ENCODE measurements around the gene SLC50A1.

Gene SLC50A1

DNA sequence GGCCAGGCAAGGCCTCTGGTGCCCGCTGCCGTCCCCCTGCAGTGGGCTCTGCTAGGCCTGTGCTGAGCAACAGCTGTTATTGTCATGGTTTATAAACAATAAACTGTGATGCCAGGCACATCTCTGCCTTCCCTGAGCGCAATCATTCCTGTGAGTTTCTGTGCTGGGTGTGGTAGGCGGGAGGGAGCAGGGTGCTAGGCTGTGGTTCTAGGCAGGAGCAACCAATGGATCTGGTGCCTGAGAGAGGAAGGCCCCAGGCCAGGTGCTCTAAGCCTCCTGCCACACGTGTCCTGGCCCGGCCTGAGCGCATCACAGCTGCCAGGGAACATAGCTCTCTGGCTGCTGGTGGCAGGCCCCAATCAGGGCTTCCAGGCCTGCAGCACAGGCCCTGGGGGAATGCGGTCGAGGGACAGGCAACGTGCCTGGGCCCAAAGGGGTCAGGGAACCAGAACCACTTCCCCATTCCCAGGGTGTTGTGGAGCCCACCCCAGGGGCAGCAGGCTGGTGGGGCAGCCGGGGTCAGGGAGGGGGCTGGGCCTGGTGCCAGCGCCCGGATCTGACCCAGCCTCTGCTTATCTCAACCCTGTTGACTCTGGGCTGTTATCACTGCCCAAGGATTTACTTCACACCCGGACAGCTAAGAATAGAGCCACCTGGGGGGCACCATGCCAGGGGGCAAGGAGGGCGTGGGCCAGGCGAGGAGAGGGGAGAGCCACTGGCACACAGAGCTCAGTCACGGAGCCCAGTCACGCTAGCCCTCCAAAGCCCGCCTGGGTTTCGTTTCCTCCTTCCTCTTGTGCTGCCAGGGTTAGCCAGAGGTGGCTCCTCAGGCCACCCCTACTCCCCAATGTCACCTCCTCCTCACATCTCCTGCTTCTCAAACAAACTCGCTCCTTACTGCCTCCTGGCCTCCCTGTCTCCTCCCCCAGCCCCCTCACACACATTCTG, 49.5 kb downstream of the SLC50A1 start:
- CTCF ChIA-PET, result interaction anchor here (1.0 to 1.9 kb wide), 2 partner anchors 9 to 10 kb away, joined by 3 to 7 read pairs; no protein-coding TSS in a partner anchor
- POLR2A ChIA-PET, result interaction anchor here (0.9 to 1.3 kb wide), 4 partner anchors 8 to 12 kb away, joined by 3 to 7 read pairs (median 5); partner anchors contain the start of gene KRTCAP2
- no peak for DNase-seq (ENCODE audit: extremely low spot score)
- no peak for TF ChIP-seq ELF4 (IDR thresholded peaks at IDR 0.05)
- TF ChIP-seq LEF1 (IDR thresholded peaks at IDR 0.05; ENCODE audit: borderline replicate concordance), result no peak
- no peak for TF ChIP-seq CTBP1 (IDR thresholded peaks at IDR 0.05; ENCODE audit: borderline replicate concordance)
- no peak for TF ChIP-seq FOXA1 (IDR thresholded peaks at IDR 0.05)
- TF ChIP-seq, protein P1, sequence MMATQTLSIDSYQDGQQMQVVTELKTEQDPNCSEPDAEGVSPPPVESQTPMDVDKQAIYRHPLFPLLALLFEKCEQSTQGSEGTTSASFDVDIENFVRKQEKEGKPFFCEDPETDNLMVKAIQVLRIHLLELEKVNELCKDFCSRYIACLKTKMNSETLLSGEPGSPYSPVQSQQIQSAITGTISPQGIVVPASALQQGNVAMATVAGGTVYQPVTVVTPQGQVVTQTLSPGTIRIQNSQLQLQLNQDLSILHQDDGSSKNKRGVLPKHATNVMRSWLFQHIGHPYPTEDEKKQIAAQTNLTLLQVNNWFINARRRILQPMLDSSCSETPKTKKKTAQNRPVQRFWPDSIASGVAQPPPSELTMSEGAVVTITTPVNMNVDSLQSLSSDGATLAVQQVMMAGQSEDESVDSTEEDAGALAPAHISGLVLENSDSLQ (IDR thresholded peaks at IDR 0.05), result no peak
- no peak for TF ChIP-seq L3MBTL2 (conservative IDR thresholded peaks at IDR 0.05)
- no peak for TF ChIP-seq NFRKB (IDR thresholded peaks at IDR 0.05)
- TF ChIP-seq TARDBP (IDR thresholded peaks at IDR 0.05), result no peak
- TF ChIP-seq FOXK2 (IDR thresholded peaks at IDR 0.05), result no peak
- no peak for TF ChIP-seq SUZ12 (IDR thresholded peaks at IDR 0.05)
- TF ChIP-seq SP1 (IDR thresholded peaks at IDR 0.05), result no peak
- TF ChIP-seq BHLHE40 (IDR thresholded peaks at IDR 0.05; ENCODE audit: borderline replicate concordance), result no peak
- no peak for TF ChIP-seq ARNT (IDR thresholded peaks at IDR 0.05)
- no peak for TF ChIP-seq ZNF384 (IDR thresholded peaks at IDR 0.05)
- TF ChIP-seq HDGF (IDR thresholded peaks at IDR 0.05; ENCODE audit: borderline replicate concordance), result no peak
- TF ChIP-seq FOXM1 (IDR thresholded peaks at IDR 0.05; ENCODE audit: borderline replicate concordance), result no peak

DNA sequence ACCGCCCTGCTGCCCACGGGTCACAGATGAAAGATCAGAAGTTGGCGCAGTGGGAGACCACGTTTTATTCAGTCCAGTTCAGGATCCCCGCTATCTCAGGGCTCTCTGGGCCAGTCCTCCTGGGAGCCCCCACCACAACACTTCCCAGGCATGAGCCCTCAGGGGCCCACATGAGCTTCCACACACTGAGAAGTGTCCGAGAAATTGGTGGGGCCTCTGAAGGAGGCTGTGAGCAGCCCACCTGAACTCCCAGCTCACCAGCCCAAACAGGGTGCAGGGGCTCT, 50.1 kb downstream of the SLC50A1 start:
- ChIA-PET POLR2A (interaction anchor here (0.9 to 1.3 kb wide), 4 partner anchors 8 to 12 kb away, joined by 3 to 7 read pairs (median 5); partner anchors contain the start of gene KRTCAP2), CTCF (interaction anchor here (1.0 kb wide), 1 partner anchor 9 kb away, joined by 3 read pairs; no protein-coding TSS in a partner anchor)
- no peak for TF ChIP-seq ZNF384 (IDR thresholded peaks at IDR 0.05)
- no peak for TF ChIP-seq CTBP1 (IDR thresholded peaks at IDR 0.05; ENCODE audit: borderline replicate concordance)
- no peak for TF ChIP-seq FOXK2 (IDR thresholded peaks at IDR 0.05)
- TF ChIP-seq FOXA1 (IDR thresholded peaks at IDR 0.05), result no peak
- no peak for TF ChIP-seq SUZ12 (IDR thresholded peaks at IDR 0.05)
- no peak for TF ChIP-seq L3MBTL2 (conservative IDR thresholded peaks at IDR 0.05)
- TF ChIP-seq SP1 (IDR thresholded peaks at IDR 0.05), result no peak
- TF ChIP-seq ARNT (IDR thresholded peaks at IDR 0.05), result no peak
- TF ChIP-seq BHLHE40 (IDR thresholded peaks at IDR 0.05; ENCODE audit: borderline replicate concordance), result no peak
- no peak for TF ChIP-seq LEF1 (IDR thresholded peaks at IDR 0.05; ENCODE audit: borderline replicate concordance)
- TF ChIP-seq HDGF (IDR thresholded peaks at IDR 0.05; ENCODE audit: borderline replicate concordance), result no peak
- TF ChIP-seq ELF4 (IDR thresholded peaks at IDR 0.05), result no peak
- no peak for TF ChIP-seq NFRKB (IDR thresholded peaks at IDR 0.05)
- TF ChIP-seq, protein P1 (IDR thresholded peaks at IDR 0.05), result no peak
- TF ChIP-seq TARDBP (IDR thresholded peaks at IDR 0.05), result no peak
- no peak for TF ChIP-seq FOXM1 (IDR thresholded peaks at IDR 0.05; ENCODE audit: borderline replicate concordance)

DNA sequence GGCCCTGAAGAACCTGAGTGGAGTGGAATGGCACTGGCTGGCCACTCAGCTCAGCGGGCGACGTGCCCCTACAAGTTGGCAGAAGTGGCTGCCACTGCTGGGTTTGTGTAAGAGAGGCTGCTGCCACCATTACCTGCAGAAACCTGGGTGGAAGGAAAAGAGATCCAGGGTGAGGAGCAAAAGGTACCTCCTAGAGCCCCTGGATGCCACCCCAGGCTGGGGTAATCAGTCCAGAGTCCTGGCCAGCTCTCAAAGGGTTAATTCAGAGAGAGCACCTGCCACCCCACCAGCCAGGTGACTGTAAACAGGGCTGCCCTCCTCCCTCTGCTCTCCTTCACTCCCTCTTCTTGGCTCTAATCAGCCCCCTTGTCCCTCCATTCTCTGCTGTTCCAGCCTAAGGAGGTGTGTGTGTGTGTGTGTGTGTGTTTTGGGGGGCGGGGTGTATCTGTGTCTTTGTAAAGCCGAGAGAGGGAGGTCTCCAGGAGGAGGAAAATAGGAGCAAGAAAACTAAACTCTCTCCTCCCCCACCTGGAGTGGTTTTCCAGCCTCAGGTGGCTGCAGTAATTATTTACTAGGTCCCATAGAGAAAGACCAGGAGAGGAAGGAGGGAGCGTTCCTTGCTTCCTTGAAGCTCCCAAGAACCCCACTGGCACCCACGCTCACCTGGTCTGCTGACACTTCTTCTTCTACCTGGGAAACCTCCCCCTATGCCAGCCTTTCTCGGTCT, 50.6 kb downstream of the SLC50A1 start:
- ChIA-PET CTCF (interaction anchor here (1.0 kb wide), 2 partner anchors 8 to 13 kb away, joined by 3 read pairs; partner anchors contain the start of gene KRTCAP2), POLR2A (interaction anchor here (0.9 to 1.3 kb wide), 3 partner anchors 9 to 13 kb away, joined by 3 to 6 read pairs (median 4); partner anchors contain the start of gene KRTCAP2)
- TF ChIP-seq FOXK2 (IDR thresholded peaks at IDR 0.05), result no peak
- no peak for TF ChIP-seq ELF4 (IDR thresholded peaks at IDR 0.05)
- no peak for TF ChIP-seq NFRKB (IDR thresholded peaks at IDR 0.05)
- no peak for TF ChIP-seq FOXM1 (IDR thresholded peaks at IDR 0.05; ENCODE audit: borderline replicate concordance)
- TF ChIP-seq HDGF (IDR thresholded peaks at IDR 0.05; ENCODE audit: borderline replicate concordance), result no peak
- TF ChIP-seq, protein P1 (IDR thresholded peaks at IDR 0.05), result no peak
- no peak for TF ChIP-seq SUZ12 (IDR thresholded peaks at IDR 0.05)
- no peak for TF ChIP-seq CTBP1 (IDR thresholded peaks at IDR 0.05; ENCODE audit: borderline replicate concordance)
- no peak for TF ChIP-seq L3MBTL2 (conservative IDR thresholded peaks at IDR 0.05)
- no peak for TF ChIP-seq LEF1 (IDR thresholded peaks at IDR 0.05; ENCODE audit: borderline replicate concordance)
- no peak for TF ChIP-seq SP1 (IDR thresholded peaks at IDR 0.05)
- no peak for TF ChIP-seq ZNF384 (IDR thresholded peaks at IDR 0.05)
- no peak for TF ChIP-seq BHLHE40 (IDR thresholded peaks at IDR 0.05; ENCODE audit: borderline replicate concordance)
- no peak for TF ChIP-seq TARDBP (IDR thresholded peaks at IDR 0.05)
- TF ChIP-seq ARNT (IDR thresholded peaks at IDR 0.05), result no peak
- no peak for TF ChIP-seq FOXA1 (IDR thresholded peaks at IDR 0.05)
- DNase-seq (ENCODE audit: extremely low spot score), result no peak

More for the DNA sequence above, 50.1 kb downstream of the SLC50A1 start:
- DNase-seq (ENCODE audit: extremely low spot score), result no peak

DNA sequence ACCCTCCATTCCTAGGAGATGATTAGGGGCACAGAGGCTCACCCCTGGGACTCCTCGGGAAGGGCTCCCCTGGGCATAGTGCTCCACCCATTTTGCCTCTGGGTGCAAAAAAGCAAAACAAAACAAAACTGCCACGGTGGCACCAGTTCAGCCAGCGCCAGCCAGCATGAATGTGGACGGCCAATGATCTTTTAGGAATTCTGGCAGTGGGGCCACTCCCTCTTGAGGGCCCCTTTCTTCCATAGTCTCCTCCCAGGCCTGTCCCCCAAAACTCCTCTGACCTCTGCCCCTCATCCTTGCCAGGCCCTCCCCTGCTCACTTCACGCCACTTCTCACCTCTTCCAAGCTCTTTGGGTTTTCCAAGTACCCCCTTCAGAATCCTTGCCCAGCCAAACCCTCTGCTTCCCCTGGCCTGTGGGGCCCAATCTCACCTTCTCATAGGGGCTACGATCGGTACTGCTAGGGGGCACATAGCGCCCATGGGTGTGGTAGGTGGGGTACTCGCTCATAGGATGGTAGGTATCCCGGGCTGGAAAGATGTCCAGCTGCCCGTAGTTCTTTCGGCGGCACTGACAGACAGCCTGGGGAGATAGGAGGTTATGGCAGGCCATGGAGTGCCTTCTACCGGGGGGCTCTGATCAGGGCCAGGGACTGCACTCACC, 51.3 kb downstream of the SLC50A1 start:
- CTCF ChIA-PET, result interaction anchor here (1.0 kb wide), 1 partner anchor 14 kb away, joined by 3 read pairs; the partner anchor contains the start of gene KRTCAP2
- DNase-seq (ENCODE audit: extremely low spot score), result no peak
- TF ChIP-seq CTBP1 (IDR thresholded peaks at IDR 0.05; ENCODE audit: borderline replicate concordance) (no peak), SUZ12 (IDR thresholded peaks at IDR 0.05) (no peak), ARNT (IDR thresholded peaks at IDR 0.05) (no peak)
- POLR2A ChIA-PET, result interaction anchor here (1.3 kb wide), 1 partner anchor 12 kb away, joined by 6 read pairs; no protein-coding TSS in a partner anchor

Data from HEK293T (cell line).